CD4-positive, alpha-beta T cell treated with Interleukin-4 for 1 hour (primary cell): Measurements from ENCODE around the gene MBD3L2.
"Not testable (repeated sequence)": the region's sequence is repeated elsewhere in the genome, so short reads cannot be mapped to it uniquely, and the experiment has no call there.

Source experiments
- DNase-seq, 2 donors: peaks; one replicate each; pipeline ENCODE4 v3.0.0-alpha.2; 2020 to 2022

The MBD3L2 gene

GRCh38 chr19:7049021-7049420 is at the start of gene MBD3L2:
Gene MBD3L2 (plus strand): TSS chr19:7049321. CDS start chr19:7049374, 53 bp downstream.
- DNase-seq = not testable (repeated sequence)

DNA sequence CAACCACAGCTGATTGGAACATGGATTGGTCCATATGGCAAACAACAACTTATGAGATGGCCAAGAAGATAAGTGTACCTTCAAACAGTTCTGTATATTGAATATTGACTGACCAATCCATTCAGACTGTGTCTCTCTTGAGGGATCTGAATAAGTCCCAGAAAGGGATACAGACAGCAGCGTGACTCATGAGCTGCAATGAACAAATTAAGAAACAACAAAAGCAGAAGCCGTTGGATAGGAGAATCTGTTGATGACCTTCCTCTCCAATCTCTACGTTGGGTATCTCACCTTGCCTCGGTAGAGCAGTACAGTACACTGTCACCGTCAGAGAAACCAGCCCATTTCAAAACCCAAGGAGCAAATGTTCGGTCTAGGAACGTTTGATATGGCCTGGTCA is 49.2 kb upstream of the MBD3L2 start:
- DNase-seq = no peak

DNA sequence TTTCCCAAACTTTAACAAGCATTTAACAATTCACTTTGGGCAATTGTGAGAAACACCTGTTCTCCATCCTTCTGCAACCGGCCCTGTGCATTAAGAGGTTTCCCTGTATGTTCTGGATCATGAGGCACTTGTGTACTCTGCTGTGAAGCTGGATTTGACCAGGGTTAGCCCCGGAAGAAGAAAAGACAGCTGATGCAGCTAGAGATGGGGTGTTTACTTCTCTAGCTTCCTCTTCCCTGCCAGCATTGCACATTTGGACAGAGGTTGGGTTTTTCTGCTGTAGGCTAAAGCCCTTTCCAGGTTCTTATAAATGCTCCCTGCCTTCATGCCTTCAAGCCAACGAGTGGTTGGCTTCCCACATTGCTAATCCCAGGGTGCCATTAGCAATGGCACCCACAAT is 48.8 kb upstream of the MBD3L2 start:
- DNase-seq = no peak

GRCh38 chr19:7000816-7001215 is 48.3 kb upstream of the MBD3L2 start:
- no peak for DNase-seq

DNA sequence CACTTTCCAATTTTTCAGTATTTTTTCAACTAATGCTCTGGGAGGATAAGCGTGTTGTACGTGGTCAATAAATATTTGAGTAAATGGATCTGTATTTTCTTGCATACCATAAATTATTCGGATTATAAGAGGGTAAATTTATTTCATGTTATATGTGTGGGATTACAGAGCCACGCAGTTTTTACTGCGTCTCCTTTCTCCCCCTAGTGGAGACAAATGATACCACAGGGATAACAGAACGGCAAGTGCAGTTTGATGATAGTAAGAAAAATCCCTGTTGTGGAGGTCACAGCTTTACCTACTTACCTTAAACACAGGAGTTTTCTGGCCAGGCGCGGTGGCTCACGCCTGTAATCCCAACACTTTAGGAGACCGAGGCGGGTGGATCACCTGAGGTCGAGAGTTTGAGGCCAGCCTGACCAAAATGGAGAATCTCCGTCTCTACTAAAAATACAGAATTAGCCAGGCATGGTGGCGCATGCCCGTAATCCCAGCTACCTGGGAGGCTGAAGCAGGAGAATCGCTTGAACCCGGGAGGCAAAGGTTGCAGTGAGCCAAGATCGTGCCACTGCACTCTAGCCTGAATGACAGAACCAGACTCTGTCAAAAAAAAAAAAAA is 44.7 kb upstream of the MBD3L2 start:
- DNase-seq = peak in 1 of 2 donors; percentile 41

- DNase-seq = no peak
These were observed 42.9 kb upstream of the MBD3L2 start for GRCh38 chr19:7006135-7006704.

DNA sequence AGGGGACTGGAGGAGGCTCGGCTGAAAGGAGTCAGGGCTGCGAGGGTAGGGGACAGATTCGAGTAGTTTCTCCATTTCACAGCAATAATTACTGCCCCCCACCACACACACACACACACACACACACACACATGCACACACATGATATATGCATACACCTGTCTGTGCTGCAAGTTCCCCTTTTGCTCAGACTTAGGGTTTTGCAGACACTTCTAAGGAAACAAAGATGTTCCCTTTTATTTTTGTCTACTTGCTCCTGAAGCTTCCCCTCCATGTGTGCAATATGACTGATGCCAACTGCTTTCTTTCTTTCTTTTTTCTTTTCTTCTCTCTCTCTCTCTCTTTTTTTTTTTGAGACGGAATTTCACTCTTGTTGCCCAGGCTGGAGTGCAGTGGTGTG is 41.3 kb upstream of the MBD3L2 start:
- no peak for DNase-seq

DNA sequence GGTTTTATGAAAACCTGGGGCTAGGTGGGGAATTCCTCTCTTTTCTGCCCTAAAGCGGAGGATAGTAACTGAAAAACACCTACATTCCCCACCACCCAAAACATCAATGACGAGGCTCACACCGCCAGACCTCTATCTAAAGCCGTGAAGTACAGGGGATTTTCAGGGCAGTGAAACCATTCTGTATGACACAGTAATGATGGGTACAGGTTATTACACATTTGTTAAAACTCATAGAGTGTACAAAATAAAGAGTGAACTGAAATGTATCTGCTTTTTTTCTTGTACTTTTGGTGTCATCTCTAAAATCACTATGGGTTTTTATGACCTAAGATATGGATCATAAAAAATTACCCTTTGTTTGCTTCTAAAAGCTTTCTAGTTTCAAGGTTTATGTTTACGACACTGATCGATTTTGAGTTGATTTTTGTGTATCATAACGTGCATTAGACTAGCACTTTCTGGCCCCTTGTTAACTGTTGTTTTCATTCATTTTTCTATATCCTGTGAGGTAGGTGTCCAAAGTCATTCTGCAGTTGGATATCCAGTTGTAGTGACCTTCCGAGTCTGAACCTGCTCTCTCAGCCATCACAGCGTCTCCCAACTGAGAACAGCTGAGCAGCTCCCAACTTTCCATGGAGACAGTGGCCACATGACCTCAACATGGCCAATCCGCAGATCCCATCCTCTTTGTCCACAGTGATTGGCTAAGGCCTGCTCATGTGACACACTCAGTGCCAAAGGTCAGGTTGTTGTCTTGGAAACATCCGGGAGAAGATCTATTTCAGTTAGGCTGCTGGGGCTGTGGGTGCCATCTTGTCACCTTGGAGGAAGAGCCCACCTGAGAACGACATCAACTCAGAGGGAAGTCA is 38.2 kb upstream of the MBD3L2 start:
- no peak for DNase-seq

DNA sequence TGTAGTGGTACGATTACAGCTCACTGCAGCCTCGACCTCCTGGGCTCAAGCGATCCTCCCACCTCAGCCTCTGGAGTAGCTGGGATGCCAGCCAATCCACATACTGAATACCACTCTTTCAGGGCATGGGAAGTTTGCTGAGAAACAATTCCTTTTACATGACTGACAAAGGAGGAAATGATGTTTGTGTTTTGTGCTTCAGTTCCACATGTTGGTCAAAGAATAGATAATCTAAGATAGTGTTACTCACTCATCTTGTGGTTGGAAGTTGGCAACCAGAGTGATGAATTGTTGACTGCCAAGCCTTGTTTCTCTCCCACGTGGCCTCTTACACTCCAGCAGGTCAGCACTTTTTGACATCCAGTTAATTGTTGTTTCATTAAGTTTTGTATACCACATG is 35.4 kb upstream of the MBD3L2 start:
- DNase-seq = no peak

DNA sequence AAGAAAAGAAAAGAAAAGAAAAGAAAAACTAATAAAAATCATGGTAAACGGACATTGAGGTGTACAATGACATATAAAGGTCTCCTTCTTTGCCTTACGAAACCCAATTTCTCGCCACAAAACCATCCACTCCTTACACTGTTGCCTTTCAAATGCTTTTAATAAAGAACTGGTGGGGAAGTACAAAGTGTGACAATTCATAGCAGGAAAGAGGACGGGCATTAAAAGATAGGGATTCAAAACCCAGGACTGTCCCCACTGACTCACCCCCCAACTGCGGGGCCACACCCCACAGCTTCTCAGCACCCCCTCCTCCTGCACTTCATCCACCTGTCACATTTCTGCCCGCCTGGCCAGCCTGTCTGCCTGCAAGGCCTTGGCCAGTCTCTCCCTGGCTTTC is 30.3 kb upstream of the MBD3L2 start:
- no peak for DNase-seq

- not testable (repeated sequence) for DNase-seq
These were observed 27.8 kb upstream of the MBD3L2 start, which contains the start of gene MBD3L2B for GRCh38 chr19:7021331-7021730. Gene MBD3L2B (minus strand): TSS chr19:7021431. CDS start chr19:7021397, 34 bp downstream.

DNA sequence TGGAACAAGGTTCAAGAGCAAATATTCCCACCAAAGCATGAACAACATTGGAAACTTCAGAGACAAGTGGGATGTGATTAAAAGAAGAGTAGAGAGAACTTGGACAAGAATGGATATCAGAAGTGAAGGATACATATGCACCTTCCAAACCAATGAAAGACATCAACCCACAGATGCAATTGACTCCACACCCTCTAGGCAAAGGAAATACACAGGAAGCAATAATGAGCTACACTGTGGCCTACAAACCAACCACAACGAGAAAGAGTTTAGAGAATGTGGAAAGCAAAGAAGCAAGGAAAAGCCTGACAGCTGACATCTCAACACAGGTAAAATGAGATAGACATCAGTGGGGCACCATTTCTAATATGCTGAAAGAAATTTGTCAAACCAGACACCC is 20.3 kb upstream of the MBD3L2 start:
- not testable (repeated sequence) for DNase-seq

- not testable (repeated sequence) for DNase-seq
These were observed 18.8 kb upstream of the MBD3L2 start, which contains the start of gene MBD3L5 for GRCh38 chr19:7030278-7030677. Gene MBD3L5 (plus strand): TSS chr19:7030578. CDS start chr19:7030612, 34 bp downstream.

DNA sequence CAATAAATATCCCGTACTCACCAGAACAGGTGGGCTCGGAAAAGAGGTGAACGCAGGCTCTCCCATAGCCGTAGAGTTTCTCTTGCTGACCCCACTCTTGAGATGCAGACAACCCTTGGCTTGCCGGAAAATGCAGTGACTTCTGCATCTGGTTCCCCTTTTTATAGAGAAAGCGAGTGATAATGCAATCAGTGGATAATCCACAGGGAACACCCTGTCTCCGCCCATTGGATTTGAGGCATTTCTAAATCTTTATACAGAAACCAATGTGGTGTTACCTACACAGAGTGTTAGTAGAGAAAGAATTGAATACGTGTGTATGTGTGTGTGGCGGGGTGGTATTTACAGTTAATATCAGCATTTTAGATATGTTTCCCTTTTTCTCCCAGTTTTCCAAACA is 9.0 kb upstream of the MBD3L2 start, which contains the start of gene MBD3L4:
MBD3L4 (minus strand) TSS at position 101 of the 400 bp plus-strand sequence; CDS start at position 66, 35 bp downstream.
- DNase-seq = not testable (repeated sequence)

DNA sequence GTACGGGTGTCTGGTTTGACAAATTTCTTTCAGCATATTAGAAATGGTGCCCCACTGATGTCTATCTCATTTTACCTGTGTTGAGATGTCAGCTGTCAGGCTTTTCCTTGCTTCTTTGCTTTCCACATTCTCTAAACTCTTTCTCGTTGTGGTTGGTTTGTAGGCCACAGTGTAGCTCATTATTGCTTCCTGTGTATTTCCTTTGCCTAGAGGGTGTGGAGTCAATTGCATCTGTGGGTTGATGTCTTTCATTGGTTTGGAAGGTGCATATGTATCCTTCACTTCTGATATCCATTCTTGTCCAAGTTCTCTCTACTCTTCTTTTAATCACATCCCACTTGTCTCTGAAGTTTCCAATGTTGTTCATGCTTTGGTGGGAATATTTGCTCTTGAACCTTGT is 7.6 kb upstream of the MBD3L2 start:
- not testable (repeated sequence) for DNase-seq

- DNase-seq = not testable (repeated sequence)
These were observed 2.3 kb downstream of the MBD3L2 start for GRCh38 chr19:7051421-7051820.

DNA sequence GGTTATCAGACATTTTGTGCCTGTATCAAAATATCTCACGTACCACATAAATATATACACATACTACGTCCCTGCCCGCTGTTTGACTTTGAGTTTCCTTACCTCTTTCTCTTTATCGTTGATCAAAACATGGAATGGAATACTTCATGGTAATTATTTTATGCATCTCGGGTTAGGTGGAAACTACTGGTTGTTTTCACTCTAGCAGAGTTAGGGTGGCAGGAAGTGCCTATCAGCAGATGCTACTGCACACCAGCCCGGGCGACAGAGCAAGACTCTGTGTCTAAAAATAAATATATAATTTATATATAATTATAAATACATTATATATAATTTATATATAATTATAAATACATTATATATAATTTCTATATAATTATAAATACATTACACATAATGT is 3.8 kb downstream of the MBD3L2 start:
- not testable (repeated sequence) for DNase-seq

DNA sequence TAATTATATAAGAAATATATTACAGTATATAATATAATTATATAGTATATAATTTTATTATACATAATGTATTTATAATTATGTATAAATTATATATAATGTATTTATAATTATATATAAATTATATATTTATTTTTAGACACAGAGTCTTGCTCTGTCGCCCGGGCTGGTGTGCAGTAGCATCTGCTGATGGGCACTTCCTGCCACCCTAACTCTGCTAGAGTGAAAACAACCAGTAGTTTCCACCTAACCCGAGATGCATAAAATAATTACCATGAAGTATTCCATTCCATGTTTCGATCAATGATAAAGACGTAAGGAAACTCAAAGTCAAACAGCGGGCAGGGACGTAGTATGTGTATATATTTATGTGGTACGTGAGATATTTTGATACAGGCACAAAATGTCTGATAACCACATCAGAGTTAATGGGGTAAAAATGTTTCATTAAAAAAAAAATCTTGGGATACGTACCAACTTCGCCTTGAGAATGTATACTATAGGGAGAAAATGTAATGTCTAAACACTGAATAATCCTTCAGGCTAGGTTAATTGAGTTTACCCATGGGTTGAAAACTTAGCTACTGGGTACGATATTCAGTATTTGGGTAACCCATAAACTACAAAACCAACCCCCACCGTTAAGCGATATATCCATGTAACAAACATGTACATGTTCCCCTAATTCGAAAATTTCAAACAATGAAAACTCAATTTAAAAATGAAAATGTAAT is 5.7 kb downstream of the MBD3L2 start:
- not testable (repeated sequence) for DNase-seq

DNA sequence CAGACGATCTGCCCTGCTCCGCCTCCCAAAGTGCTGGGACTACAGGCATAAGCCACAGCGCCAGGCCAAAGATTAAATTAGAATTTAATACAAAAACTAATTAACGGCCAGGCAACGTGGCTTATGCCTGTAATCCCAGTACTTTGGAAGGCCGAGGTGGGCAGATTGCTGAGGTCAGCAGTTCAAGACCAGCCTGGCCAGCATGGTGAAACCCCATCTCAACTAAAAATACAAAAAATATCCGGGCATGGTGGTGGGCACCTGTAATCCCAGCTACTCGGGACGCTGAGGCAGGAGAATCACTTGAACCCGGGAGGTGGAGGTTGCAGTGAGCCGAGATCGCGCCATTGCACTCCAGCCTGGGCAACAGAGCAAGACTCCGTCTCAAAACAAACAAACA is 6.6 kb downstream of the MBD3L2 start:
- not testable (repeated sequence) for DNase-seq

DNA sequence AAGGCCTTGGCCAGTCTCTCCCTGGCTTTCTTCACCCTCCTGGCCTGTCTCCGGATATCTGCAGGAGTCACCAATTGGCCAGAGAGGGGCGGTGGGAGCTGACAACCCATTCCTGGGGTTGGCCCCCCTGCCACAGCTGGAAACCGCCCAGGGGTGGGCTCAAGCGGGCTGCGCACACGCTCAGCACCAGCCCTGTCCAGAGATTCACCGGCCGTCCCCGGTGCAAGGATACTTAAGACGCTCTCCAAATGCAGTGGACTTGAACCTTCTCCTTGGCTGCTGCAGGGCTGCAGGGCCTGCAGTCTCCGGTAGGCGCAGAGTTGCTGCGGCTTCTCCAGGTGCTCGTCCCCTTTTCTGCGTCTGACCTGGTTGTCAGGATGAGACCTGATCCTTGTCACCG is 7.2 kb downstream of the MBD3L2 start:
- DNase-seq = not testable (repeated sequence)

DNA sequence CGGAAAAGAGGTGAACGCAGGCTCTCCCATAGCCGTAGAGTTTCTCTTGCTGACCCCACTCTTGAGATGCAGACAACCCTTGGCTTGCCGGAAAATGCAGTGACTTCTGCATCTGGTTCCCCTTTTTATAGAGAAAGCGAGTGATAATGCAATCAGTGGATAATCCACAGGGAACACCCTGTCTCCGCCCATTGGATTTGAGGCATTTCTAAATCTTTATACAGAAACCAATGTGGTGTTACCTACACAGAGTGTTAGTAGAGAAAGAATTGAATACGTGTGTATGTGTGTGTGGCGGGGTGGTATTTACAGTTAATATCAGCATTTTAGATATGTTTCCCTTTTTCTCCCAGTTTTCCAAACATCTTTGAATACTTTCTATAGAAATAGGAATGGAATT is 9.5 kb downstream of the MBD3L2 start, which contains the start of gene MBD3L3:
MBD3L3 (minus strand) TSS at position 101 of the 400 bp plus-strand sequence; CDS start at position 30, 71 bp downstream.
- not testable (repeated sequence) for DNase-seq

DNA sequence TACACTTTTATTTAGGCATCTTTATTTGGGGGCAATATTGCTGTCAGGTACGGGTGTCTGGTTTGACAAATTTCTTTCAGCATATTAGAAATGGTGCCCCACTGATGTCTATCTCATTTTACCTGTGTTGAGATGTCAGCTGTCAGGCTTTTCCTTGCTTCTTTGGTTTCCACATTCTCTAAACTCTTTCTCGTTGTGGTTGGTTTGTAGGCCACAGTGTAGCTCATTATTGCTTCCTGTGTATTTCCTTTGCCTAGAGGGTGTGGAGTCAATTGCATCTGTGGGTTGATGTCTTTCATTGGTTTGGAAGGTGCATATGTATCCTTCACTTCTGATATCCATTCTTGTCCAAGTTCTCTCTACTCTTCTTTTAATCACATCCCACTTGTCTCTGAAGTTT is 10.9 kb downstream of the MBD3L2 start:
- DNase-seq = not testable (repeated sequence)

- DNase-seq = no peak
These were observed 14.2 kb downstream of the MBD3L2 start for GRCh38 chr19:7063339-7063738.
